Fibroblast of skin of back (primary cell): ENCODE measurements around the gene HSBP1.

Experiments
- DNase-seq: peaks from one replicate; pipeline ENCODE4 v3.0.0-alpha.2; 2013

The HSBP1 gene

GRCh38 chr16:83840060-83840617 is 32.4 kb downstream of the HSBP1 start:
- DNase-seq: no peak

GRCh38 chr16:83842291-83842690 is 34.5 kb downstream of the HSBP1 start:
- DNase-seq: no peak

GRCh38 chr16:83842756-83843507 is 35.2 kb downstream of the HSBP1 start:
- no peak for DNase-seq

- DNase-seq: no peak
Measured at GRCh38 chr16:83843657-83844056, 35.9 kb downstream of the HSBP1 start.

- no peak for DNase-seq
Measured at GRCh38 chr16:83845263-83845662, 37.5 kb downstream of the HSBP1 start.

GRCh38 chr16:83847371-83848225 is 39.8 kb downstream of the HSBP1 start:
- no peak for DNase-seq

- DNase-seq: no peak
Measured at GRCh38 chr16:83849421-83849820, 41.6 kb downstream of the HSBP1 start.

- DNase-seq: no peak
Measured at GRCh38 chr16:83850947-83851346, 43.2 kb downstream of the HSBP1 start.

- no peak for DNase-seq
Measured at GRCh38 chr16:83851473-83851872, 43.7 kb downstream of the HSBP1 start.

- DNase-seq: no peak
Measured at GRCh38 chr16:83852774-83853173, 45.0 kb downstream of the HSBP1 start.

GRCh38 chr16:83853834-83854233 is 46.1 kb downstream of the HSBP1 start:
- DNase-seq: no peak

- DNase-seq: no peak
Measured at GRCh38 chr16:83854420-83854819, 46.6 kb downstream of the HSBP1 start.

- DNase-seq: no peak
Measured at GRCh38 chr16:83856792-83857191, 49.0 kb downstream of the HSBP1 start.

GRCh38 chr16:83859265-83859664 is 51.5 kb downstream of the HSBP1 start:
- no peak for DNase-seq

GRCh38 chr16:83862661-83863060 is 54.9 kb downstream of the HSBP1 start:
- no peak for DNase-seq

GRCh38 chr16:83863682-83864081 is 55.9 kb downstream of the HSBP1 start:
- DNase-seq: no peak
